Spleen (tissue), 3 donors: ENCODE measurements around the gene ZNF365.

Experiments
- POLR2A ChIP-seq, 3 donors: fragments of 450-650 bp; IDR thresholded peaks; one replicate each; pipeline ENCODE4 v1.5.1; 2017; ENCODE audit warnings: antibody characterized with exemption in 3 of 3, mild to moderate bottlenecking in 1 of 3
- POLR2AphosphoS5 ChIP-seq, 3 donors: sonication (generic); formaldehyde crosslinking; IDR thresholded peaks; one replicate each; pipeline ENCODE4 v1.5.1; 2017; ENCODE audit warnings: antibody characterized with exemption in 3 of 3

DNA sequence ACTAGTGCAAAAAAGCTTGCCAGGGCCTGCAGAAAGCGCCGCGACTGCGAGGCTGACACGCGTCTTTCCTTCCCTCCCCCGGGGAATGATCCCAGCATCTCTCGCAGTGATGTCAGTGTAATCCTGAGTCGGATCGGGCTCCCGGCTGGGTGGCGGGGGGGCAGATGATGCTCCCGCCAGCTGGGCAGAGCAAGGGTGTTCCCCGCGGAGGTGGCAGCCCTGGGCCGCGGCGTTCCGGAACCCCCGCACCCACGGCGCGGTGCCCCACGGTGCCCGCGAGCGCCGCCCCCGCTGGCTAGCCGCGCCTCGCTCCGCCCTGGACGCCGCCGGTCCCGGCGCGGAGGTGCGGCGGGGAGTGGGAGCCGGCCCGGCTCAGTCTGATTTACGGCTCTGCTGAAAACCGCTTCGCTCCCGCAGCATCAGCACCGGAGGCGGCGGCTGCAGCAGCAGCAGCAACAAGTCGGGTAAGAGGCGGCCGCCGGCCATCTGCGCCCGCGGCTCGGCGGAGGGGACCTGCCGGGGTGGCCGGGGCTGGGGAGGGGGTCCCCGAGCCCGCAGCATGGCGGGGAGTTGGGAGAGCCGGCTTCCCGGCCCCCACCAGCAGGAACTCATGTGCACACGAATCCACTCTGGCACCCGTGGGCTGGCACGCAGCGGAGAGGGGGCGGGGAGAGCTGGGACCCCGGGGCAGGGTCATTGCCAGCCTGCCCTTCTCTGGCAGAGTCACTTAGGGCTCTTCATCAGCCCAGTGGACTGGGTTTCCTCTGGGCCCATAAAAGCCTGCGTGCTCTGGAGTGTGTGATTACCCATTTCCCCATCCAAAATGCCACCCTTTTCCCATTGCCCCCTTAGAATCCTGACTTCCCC lies at the start of gene ZNF365:
- no peak for TF ChIP-seq POLR2A (IDR thresholded peaks at IDR 0.05)
- TF ChIP-seq POLR2AphosphoS5 (IDR thresholded peaks at IDR 0.05): no peak
